ENCODE measurements around the gene CORO6.

DNA sequence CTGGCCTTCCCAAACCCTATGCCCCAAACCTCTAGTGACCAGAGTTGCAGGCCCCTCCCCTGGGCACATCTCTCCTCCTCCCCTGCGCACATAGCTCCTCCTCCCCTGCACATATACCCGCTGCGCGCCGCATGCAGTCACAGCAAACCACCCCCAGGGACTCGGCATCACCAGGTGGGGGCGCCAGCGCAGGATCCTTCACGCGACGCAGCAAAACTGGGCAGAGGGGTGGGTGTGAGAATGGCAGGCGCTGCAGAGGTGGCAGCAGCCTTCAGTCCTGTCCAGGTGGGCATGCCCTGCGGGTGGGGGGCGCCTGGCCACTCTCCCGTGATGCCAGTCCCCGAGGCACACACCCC is 5.6 kb downstream of the CORO6 start:
- TF ChIP-seq, protein P1, sequence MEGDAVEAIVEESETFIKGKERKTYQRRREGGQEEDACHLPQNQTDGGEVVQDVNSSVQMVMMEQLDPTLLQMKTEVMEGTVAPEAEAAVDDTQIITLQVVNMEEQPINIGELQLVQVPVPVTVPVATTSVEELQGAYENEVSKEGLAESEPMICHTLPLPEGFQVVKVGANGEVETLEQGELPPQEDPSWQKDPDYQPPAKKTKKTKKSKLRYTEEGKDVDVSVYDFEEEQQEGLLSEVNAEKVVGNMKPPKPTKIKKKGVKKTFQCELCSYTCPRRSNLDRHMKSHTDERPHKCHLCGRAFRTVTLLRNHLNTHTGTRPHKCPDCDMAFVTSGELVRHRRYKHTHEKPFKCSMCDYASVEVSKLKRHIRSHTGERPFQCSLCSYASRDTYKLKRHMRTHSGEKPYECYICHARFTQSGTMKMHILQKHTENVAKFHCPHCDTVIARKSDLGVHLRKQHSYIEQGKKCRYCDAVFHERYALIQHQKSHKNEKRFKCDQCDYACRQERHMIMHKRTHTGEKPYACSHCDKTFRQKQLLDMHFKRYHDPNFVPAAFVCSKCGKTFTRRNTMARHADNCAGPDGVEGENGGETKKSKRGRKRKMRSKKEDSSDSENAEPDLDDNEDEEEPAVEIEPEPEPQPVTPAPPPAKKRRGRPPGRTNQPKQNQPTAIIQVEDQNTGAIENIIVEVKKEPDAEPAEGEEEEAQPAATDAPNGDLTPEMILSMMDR (IDR thresholded peaks at IDR 0.05): peak in 1 of 3 donors; percentile 31
- TF ChIP-seq POLR2A (IDR thresholded peaks at IDR 0.05): no peak
